HG03521 (cell line): ENCODE results near the gene ZNF587B.
"Not testable (repeated sequence)": the region's sequence is repeated elsewhere in the genome, so short reads cannot be mapped to it uniquely, and the experiment has no call there.

ENCODE experiments used
- ATAC-seq: cut with Tn5 transposase; IDR thresholded peaks from one replicate; pipeline ENCODE4 v1.9.1; 2021; ENCODE audit warnings: mild to moderate bottlenecking, moderate library complexity; ENCODE audit not compliant: unreplicated experiment

The ZNF587B gene

GRCh38 chr19:57830071-57830602 is at the start of gene ZNF587B:
ZNF587B (plus strand) TSS chr19:57830299; CDS start chr19:57830529, 230 bp downstream.
- ATAC-seq = no peak

DNA sequence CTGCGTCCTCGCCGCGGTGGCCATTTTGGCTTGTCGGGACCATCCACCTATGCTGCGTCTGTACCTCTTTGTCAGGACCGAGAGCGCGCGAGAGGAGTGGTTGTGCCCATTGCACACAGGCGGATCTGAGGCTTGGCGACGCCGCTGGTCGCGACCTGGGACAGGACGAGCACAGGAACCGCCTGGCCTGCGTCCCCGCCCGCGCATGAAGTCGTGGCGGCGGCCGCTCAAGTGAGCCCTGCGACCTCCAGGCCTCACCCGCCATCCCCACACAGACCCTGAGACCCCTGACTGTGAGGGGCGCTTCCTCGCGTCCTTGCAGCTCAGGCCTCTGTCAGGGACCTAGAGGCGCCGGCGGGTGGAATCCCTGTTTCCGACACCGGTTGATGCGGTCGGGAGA is 43.8 kb upstream of the ZNF587B start:
- no peak for ATAC-seq

DNA sequence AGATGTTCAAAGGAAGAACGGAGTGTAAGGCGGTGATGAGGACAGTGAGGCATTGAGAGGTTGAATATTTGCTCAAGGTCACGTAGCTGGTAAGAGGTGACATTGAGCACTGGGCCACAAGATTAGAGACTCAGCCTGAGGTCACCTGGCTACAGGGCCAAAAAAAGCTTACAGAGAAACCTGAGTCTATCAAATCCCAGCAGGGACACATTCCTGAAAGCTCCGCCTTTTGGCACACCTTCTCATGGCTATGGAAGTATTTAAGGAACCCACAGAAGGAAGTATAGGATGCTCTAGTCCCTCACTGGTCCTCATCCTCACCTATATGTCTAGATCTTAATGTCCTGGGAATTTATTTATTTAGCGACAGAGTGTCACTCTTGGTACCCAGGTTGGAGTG is 43.2 kb upstream of the ZNF587B start:
- no peak for ATAC-seq

GRCh38 chr19:57788114-57788692 is 41.9 kb upstream of the ZNF587B start:
- ATAC-seq = no peak

DNA sequence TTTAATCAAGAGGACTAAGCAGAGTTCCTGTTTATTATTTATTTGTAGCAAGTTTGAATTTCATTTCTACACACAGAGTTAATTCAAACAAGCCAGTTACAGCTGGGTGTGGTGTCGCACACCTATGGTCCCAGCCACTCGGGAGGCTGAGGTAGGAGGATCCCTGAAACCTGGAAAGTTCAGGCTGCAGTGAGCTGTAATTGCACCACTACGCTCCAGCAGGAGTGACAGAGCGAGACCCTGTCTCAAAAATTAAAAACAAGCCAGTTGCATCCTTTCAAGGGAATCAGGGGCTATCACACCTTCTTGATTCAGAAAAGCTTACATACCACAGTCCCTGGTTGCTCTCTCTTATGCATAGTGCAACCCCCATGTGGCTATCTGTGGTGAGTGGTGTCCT is 40.8 kb upstream of the ZNF587B start:
- ATAC-seq = no peak

DNA sequence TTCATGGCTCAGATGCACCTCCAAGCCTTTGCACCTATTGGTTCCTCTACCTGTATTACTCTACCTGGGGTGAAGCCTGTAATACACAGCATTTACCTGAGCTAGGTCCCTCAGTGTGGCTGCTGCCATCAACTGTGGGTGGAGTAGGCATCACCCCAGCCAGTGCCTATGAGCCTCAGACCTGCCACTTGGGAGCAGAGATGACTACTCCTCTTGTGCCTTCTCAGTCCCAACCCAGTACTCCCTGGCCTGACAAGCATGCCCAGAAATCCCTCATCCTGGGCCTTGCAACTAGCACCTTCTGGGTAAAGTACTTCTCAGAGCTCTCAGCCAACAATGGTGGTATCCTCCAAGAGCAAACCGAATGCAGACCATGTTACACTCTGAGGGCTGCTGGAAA is 33.5 kb upstream of the ZNF587B start:
- not testable (repeated sequence) for ATAC-seq

GRCh38 chr19:57800696-57801095 is 29.4 kb upstream of the ZNF587B start:
- ATAC-seq = no peak

DNA sequence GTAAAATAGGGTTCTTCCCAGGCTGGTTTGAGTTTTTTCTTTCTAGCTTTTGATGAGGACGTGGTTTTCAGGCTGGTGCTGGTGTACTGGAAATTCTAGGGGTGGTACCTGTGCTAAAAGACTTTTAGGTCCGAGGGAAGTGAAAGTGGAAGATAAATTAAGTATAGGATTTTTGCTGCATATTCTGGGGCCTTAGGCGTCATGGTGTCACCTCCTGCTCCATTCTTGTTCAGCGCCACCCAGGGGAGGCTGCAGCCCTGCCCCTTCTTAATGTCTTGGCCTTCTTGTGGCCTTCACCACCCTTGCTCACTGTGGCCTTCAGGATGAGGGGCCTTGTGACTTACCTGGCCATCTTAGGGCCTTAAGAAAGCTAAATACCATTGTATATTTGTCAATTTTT is 27.8 kb upstream of the ZNF587B start:
- no peak for ATAC-seq

GRCh38 chr19:57803265-57803593 is 26.9 kb upstream of the ZNF587B start:
- ATAC-seq = no peak

- no peak for ATAC-seq
These were observed 26.3 kb upstream of the ZNF587B start for GRCh38 chr19:57803594-57804325.

DNA sequence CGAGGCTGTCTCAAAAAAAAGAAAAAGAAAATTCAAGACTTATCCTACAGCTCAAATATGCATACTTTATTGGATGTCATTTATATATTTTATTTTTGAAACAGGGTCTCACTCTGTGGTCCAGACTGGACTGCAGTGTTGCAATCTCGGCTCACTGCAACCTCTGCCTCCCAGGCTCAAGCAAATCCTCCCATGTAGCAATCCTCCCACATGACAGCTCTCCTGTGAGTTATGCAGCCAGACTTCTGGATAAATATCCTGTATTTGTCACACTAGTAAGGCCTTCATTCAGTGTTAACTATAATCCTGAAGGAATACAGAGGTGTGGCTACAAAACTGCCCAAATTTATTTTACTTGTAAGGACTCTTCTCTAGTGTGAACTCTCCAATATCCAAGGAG is 22.6 kb upstream of the ZNF587B start:
- ATAC-seq = no peak

DNA sequence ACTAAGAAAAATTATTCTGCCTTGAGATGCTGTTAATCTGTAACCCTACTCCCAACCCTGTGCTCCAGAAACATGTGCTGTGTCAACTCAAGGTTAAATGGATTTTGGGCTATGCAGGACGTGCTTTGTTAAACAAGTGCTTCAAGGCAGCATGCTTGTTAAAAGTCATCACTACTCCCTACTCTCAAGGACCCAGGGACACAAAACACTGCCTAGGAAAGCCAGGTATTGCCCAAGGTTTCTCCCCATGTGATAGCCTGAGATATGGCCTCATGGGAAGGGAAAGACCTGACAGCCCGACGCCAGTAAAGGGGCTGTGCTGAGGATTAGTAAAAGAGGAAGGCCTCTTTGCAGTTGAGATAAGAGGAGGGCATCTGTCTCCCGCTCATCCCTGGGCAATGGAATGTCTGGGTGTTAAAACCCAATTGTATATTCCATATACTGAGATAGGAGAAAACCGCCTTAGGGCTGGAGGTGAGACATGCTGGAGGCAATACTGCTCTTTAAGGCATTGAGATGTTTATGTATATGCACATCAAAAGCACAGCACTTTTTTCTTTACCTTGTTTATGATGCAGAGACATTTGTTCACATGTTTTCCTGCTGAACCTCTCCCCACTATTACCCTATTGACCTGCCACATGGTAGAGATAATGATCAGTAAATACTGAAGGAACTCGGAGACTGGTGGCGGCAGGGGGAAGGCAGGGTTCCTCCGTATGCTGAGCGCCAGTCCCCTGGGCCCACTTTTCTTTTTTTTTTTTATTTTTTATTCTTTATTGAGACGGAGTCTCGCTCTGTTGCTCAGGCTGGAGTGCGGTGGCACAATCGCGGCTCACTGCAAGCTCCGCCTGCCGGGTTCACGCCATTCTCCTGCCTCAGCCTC is 19.4 kb upstream of the ZNF587B start:
- ATAC-seq = not testable (repeated sequence)

DNA sequence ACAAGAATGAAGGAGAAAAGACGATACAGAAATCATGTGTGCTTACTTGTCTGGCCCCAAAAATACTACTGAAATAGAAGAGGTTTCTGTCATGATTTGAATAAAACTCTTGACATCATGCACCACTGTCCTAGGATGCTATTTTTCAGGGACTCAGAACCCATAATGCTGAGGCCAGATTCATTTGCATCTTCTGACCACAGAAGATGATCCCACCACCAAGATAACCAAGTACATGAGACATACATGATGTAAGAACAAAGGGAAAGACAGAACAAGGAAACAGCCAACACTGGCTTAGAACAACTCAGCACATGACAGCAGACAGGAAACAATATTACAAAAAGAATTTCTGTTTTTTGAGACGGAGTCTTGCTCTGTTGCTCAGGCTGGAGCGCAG is 17.9 kb upstream of the ZNF587B start:
- ATAC-seq = no peak

DNA sequence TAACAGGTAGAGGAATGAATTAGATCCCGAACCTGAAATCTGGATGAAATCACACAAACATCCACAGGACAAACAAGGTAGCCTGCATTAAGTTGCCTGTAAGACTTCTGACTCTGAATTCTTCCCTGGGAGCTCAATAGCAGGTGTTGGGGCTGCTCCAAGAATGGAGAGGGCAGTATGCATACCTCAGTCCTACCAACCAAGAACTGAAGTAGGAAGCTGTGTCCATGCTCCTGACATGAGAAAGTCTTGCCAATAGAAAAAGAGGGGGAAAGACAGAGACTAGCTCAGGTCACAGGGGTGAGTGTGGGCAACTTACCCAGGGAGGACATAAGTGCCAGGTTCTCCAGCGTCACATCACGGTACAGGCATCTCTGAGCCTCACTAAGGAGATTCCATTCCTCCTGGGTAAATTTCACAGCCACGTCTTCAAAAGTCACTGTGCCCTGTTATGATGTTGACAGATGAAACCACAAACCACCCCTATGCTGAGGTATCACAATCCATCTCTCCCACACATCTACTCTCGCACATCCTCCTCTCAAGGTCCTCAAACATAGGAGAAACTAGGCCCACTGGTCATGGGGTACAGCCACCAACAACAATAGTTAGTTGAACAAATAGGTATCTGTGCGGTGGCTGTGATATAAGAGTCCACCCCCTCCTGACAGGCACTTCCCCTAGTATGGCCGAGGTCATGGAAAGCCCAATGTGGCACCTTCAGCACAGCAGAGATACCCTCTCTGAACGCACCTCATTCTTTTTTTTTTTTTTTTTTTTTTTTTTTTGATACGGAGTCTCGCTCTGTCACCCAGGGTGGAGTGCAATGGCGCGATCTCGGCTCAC is 16.9 kb upstream of the ZNF587B start:
- ATAC-seq = not testable (repeated sequence)

DNA sequence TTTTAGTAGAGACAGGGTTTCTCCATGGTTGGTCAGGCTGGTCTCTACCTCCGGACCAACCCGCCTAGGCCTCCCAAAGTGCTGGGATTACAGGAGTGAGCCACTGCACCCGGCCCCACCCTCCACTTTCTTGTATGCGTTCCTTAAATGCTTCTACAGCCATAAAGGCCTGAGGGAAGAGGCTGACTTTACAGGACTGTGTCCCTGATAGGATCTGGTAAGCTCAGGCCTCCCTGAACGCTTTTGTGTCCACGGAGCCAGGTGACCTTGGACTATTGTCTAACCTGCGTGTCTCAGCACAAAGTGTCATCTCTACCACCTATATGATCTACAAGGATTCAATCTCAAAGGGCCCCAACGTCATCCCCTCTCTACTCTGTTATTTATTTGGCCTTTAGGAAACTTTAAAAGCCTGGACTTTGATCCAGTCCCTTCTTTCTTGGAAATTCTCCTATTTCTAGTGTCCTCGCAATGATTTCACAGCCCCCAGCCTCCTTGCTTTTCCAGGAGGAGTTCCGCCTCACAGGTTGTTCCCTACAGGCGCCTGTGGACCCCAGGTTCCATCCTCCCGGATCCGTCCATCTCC is 16.1 kb upstream of the ZNF587B start:
- ATAC-seq = no peak

- peak; percentile 73 for ATAC-seq
These were observed 15.4 kb upstream of the ZNF587B start, which contains the start of gene ZNF552 for GRCh38 chr19:57814505-57815246. ZNF552 (minus strand) TSS chr19:57814913; CDS start chr19:57814743, 170 bp downstream.

DNA sequence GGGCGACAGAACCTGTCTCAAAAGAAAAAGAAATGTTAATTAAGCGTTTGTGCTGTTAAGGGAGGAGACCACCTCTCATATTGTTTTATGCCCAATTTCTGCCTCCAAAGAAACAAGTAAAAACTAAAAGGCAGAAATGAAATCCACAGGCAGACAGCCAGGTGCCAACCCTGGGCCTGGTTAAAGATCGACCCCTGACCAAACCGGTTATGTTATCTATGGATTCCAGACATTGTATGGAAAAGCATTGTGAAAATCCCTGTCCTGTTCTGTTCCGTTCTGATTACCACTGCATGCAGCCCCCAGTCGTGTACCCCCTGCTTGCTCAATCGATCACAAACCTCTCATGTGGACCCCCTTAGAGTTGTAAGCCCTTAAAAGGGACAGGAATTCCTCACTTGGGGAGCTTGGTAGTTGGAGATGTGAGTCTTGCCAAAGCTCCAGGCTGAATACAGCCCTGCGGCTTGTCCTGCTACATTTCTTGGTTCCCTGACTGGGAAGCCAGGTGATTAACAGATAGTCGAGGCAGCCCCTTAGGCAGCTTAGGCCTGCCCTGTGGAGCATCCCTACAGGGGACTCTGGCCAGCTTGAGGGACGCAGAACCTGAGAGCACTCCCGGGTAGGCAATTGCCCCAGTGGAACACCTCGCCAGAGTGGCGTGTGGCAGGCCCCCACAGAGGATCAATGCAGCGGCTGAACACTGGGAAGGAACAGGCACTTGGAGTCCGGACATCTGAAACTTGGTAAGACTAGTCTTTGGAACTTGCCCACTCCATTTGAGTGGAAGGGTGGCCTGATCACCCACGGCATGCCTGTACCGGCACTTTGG is 14.6 kb upstream of the ZNF587B start:
- no peak for ATAC-seq

DNA sequence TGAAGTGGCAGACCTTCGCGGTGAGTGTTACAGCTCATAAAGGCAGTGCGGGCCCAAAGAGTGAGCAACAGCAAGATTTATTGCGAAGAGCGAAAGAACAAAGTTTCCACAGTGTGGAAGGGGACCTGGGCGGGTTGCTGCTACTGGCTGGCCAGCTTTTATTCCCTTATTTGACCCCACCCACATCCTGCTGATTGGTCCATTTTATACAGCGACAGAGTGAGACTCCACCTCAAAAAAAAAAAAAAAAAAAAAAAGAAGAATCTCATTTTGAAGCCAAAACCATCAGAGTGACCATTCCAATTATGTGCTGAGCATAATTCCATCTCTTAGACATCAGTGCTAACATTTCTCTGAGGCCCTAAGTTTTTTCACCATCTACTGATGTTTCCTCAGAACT is 13.4 kb upstream of the ZNF587B start:
- ATAC-seq = no peak

DNA sequence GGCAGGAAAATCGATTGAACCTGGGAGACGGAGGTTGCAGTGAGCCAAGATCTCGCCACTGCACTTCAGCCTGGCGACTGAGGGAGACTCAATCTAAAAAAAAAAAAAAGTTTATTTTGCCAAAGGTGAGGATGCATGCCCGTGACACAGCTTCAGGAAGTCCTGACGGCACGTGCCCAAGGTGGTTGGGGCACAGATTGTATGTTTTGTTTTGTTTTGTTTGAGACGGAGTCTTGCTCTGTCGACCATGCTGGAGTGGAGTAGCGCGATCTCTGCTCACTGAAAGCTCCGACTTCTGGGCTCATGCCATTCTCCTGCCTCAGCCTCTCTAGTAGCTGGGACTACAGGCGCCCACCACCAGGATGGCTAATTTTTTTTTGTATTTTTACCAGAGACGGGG is 12.1 kb upstream of the ZNF587B start:
- no peak for ATAC-seq
